ENCODE results near the gene RPL27A. TPM values are rescaled to one million over a fixed set of nuclear protein-coding genes. Genes with fewer than 3 reads are reported as not detected.
A peak's percentile ranks its signal among the peaks of the same experiment; 100 is the strongest.
"Not testable (repeated sequence)": the region's sequence is repeated elsewhere in the genome, so short reads cannot be mapped to it uniquely, and the experiment has no call there.

Gene RPL27A
- total RNA-seq, 2 donors from 2014 or later, result 1,341 to 1,591 TPM

DNA sequence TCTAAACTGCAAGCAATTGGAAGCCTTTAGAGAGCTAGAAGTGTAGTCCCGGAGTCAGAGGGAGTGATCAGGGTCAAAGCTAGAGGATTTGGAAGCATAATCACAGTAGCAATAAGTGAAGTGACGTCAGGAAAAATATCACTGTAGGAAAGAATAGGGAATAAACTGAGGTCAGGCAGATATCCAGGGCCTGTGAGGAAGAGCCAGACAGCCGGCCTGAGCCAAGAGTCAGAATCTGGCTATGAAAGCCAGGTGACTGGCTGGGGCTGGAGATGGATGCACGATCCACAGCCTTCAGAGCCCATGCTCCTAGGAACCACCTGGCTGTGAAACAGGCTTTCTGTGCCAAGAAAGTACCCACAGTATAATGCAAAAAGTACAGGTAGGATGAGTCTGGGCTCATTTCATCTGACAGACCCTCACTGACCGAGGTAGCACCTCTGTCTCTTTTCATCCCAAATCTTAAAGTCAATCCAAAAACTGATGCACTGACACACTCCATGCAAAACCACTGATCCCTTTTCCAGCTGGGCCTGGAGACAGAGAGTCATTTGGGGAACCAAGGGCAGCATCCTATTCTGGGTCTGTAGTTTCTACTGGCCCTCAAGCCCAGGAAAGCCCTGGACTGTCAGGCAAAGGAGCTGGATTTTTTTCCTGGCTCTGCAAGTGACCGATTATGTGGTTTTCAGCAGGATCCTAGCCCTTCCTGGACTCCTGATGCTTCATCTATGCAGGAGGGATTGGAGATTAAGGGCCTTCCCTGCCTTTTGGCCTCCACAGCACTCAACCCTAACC, 21.4 kb upstream of the RPL27A start:
- Mint-ChIP-seq H3K9me3 (no peaks in the 10 kb centered on the region), H3K27ac (no peak overlapping the region), H3K36me3 (peaks cover 0 to under 1% of the 10 kb centered on the region in 2 donors)
- ATAC-seq (no peak), DNase-seq (ENCODE audit: low spot score in 2 of 2) (no peak)

- Mint-ChIP-seq H3K27ac (no peak overlapping the region), H3K36me3 (peaks cover 0 to 4% of the 10 kb centered on the region in 2 donors), H3K9me3 (no peaks in the 10 kb centered on the region)
- ATAC-seq (no peak), DNase-seq (ENCODE audit: low spot score in 2 of 2) (no peak)
These were observed 17.4 kb upstream of the RPL27A start for GRCh38 chr11:8665222-8665621.

DNA sequence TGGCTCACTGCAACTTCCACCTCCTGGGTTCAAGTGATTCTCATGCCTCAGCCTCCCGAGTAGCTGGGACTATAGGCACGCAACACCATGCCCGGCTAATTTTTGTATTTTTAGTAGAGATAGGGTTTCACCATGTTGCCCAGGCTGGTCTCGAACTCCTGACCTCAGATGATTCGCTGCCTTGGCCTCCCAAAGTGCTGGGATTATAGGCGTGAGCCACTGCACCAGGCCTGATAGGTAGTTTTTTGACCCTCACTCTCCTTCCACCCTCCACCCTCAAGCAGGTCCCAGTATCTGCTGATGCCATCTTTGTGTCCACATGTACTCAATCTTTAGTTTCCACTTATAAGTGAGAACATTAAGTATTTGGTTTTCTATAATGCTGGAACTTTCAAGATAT, 12.5 kb upstream of the RPL27A start:
- H3K9me3 Mint-ChIP-seq; ATAC-seq; H3K27ac Mint-ChIP-seq; DNase-seq (ENCODE audit: low spot score in 2 of 2): not testable (repeated sequence)
- H3K36me3 Mint-ChIP-seq, result peaks cover 9 to 15% of the 10 kb centered on the region in 2 donors

DNA sequence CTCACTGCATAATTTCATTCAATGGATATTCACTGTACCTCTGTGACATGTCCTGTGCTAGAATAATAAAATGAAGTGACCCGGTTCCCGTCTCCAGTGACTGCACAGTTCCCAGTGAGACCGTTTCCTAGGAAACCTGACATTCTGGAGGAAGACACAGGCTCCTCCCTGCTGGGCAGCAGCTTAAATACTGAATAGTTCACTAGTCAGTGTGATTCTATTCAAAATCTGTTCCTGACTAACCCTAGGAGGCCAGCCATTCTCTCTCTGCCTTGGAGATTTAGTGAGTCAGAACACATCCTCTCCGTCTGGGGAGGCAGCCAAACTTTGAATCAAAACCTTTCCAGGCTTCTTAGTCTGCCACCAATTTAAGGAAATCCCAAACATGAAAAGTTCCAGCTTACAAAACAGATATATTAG, 11.4 kb upstream of the RPL27A start:
- H3K36me3 Mint-ChIP-seq, result peaks cover 9 to 15% of the 10 kb centered on the region in 2 donors
- no peak for DNase-seq (ENCODE audit: low spot score in 2 of 2)
- H3K27ac Mint-ChIP-seq, result peak overlapping the region in 1 of 2 donors; percentile 29
- H3K9me3 Mint-ChIP-seq, result no peaks in the 10 kb centered on the region
- no peak for ATAC-seq

- Mint-ChIP-seq H3K27ac (peak overlapping the region in 1 of 2 donors; percentile 36), H3K9me3 (no peaks in the 10 kb centered on the region), H3K36me3 (peaks cover 9 to 11% of the 10 kb centered on the region in 2 donors)
- no peak for DNase-seq (ENCODE audit: low spot score in 2 of 2)
- no peak for ATAC-seq
These were observed 10.9 kb upstream of the RPL27A start for GRCh38 chr11:8671651-8672062.

- Mint-ChIP-seq H3K9me3 (no peaks in the 10 kb centered on the region), H3K36me3 (peaks cover 9 to 11% of the 10 kb centered on the region in 2 donors), H3K27ac (no peak overlapping the region)
- DNase-seq (ENCODE audit: low spot score in 2 of 2) (no peak), ATAC-seq (no peak)
These were observed 10.2 kb upstream of the RPL27A start for GRCh38 chr11:8672346-8672745.

DNA sequence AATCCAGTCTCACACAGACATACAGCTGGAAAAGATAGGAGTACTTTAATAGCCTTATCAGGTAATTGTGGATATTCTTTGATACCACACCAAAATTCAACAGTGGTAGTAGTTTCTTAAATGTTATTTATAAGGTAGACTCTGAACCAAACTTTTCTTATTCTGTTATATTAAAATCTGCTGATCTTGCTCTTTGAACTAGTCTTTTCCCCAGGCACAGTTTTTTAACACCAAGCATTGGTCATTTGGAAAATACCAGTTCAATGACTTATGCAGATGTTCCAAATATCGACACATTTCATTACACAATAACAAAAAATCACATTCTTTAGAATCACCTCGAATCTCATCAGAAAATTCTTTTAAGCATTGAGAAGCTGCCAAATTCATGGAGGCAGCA, 7.7 kb upstream of the RPL27A start:
- peaks cover 14% of the 10 kb centered on the region in 2 donors for H3K36me3 Mint-ChIP-seq
- no peak overlapping the region for H3K27ac Mint-ChIP-seq
- no peak for DNase-seq (ENCODE audit: low spot score in 2 of 2)
- ATAC-seq, result no peak
- no peaks in the 10 kb centered on the region for H3K9me3 Mint-ChIP-seq

DNA sequence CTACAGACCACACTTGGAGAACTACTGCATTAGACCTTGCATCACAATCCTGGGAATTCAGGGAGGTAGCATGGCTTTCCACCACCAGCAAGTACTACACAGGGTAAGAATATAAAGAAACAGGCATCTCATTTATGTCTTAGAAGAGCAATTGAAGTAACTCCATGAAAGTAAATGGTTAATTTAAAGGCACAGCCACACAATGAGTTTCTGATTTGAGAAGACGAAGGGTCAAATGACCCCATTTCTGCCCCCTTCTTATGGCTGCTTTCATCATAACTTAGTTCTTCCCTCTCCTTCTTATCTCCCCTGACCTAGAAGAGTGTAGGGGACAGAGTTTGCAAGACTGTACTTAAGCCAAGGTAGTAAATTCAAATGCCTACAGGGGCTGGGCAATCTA, 6.1 kb upstream of the RPL27A start:
- H3K36me3 Mint-ChIP-seq, result peaks cover 21 to 27% of the 10 kb centered on the region in 2 donors
- ATAC-seq (no peak), DNase-seq (ENCODE audit: low spot score in 2 of 2) (no peak)
- H3K9me3 Mint-ChIP-seq, result peaks cover 5 to 6% of the 10 kb centered on the region in 2 donors
- H3K27ac Mint-ChIP-seq, result no peak overlapping the region

- H3K9me3 Mint-ChIP-seq, result peaks cover 5 to 6% of the 10 kb centered on the region in 2 donors
- no peak for DNase-seq (ENCODE audit: low spot score in 2 of 2)
These were observed 3.6 kb upstream of the RPL27A start for GRCh38 chr11:8679006-8679405.

GRCh38 chr11:8681837-8682302, 722 bp upstream of the RPL27A start:
- Mint-ChIP-seq H3K9me3 (peaks cover 5 to 6% of the 10 kb centered on the region in 2 donors), H3K27ac (peak overlapping the region; percentile 97 to 99), H3K36me3 (peaks cover 54 to 64% of the 10 kb centered on the region in 2 donors)
- DNase-seq (ENCODE audit: low spot score in 2 of 2) (no peak), ATAC-seq (no peak)

More at GRCh38 chr11:8679006-8679405, 3.6 kb upstream of the RPL27A start:
- no peak for ATAC-seq
- Mint-ChIP-seq H3K36me3 (peaks cover 35 to 44% of the 10 kb centered on the region in 2 donors), H3K27ac (peak overlapping the region in 1 of 2 donors; percentile 51)

- ATAC-seq, result peak in 1 of 2 donors; percentile 5
- Mint-ChIP-seq H3K27ac (peak overlapping the region; percentile 97 to 99), H3K9me3 (peaks cover 5 to 6% of the 10 kb centered on the region in 2 donors), H3K36me3 (peaks cover 61 to 64% of the 10 kb centered on the region in 2 donors)
- DNase-seq (ENCODE audit: low spot score in 2 of 2), result peak in 1 of 2 donors; percentile 14
These were observed 669 bp downstream of the RPL27A start for GRCh38 chr11:8683115-8683807.

- Mint-ChIP-seq H3K9me3 (peaks cover 5 to 6% of the 10 kb centered on the region in 2 donors), H3K36me3 (peaks cover 73 to 74% of the 10 kb centered on the region in 2 donors), H3K27ac (peak overlapping the region; percentile 97 to 99)
- ATAC-seq (no peak), DNase-seq (ENCODE audit: low spot score in 2 of 2) (peak in 1 of 2 donors; percentile 4)
These were observed 2.2 kb downstream of the RPL27A start for GRCh38 chr11:8684600-8685290.

GRCh38 chr11:8685306-8685705, 2.7 kb downstream of the RPL27A start:
- Mint-ChIP-seq H3K27ac (peak overlapping the region; percentile 97 to 99), H3K36me3 (peaks cover 73 to 74% of the 10 kb centered on the region in 2 donors), H3K9me3 (peaks cover 5 to 6% of the 10 kb centered on the region in 2 donors)
- DNase-seq (ENCODE audit: low spot score in 2 of 2) (peak in 1 of 2 donors; percentile 14), ATAC-seq (no peak)

- peaks cover 68 to 70% of the 10 kb centered on the region in 2 donors for H3K36me3 Mint-ChIP-seq
These were observed 3.2 kb downstream of the RPL27A start for GRCh38 chr11:8685820-8686219.

GRCh38 chr11:8686325-8686724, 3.7 kb downstream of the RPL27A start:
- ATAC-seq (no peak), DNase-seq (ENCODE audit: low spot score in 2 of 2) (peak in 1 of 2 donors; percentile 35)
- Mint-ChIP-seq H3K27ac (peak overlapping the region in 1 of 2 donors; percentile 68), H3K9me3 (no peaks in the 10 kb centered on the region), H3K36me3 (peaks cover 67 to 69% of the 10 kb centered on the region in 2 donors)

More at GRCh38 chr11:8685820-8686219, 3.2 kb downstream of the RPL27A start:
- ATAC-seq (no peak), DNase-seq (ENCODE audit: low spot score in 2 of 2) (no peak)
- Mint-ChIP-seq H3K9me3 (peaks cover under 1 to 1% of the 10 kb centered on the region in 2 donors), H3K27ac (peak overlapping the region; percentile 97 to 99)

Data from activated naive CD4-positive, alpha-beta T cell treated with anti-CD3 and anti-CD28 coated beads, Interleukin-2, amount 50 U/mL, for 72 hours (primary cell).